ENCODE results near the gene EPHB2. TPM values are rescaled to one million over a fixed set of nuclear protein-coding genes. Genes with fewer than 3 reads are reported as not detected.

The EPHB2 gene
- total and polyA plus RNA-seq, 2 of the 4 experiments (the other 2 are of a cell fraction): 52.3 to 58.8 TPM

DNA sequence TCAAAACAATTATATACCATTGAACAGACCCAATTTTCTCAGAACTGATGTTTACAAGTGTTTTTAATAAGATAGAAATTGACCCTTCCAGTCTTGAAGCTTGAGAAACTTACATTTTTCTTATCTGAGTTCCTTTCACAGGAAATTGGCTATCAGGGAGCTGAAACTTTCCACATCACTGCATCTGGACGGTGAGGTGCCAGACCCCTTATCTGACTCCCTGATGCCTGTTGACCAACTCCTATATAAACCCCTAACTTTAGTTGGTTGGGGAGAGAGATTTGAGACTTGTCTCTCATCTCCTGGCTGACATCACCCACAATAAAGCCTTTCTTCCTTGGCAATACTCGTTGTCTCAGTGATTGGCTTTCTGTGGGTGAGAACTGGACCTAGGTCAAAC is 230.6 kb downstream of the EPHB2 start:
- Histone ChIP-seq H2AFZ (replicated peaks; ENCODE audit: low read length, poor library complexity) (no peak overlapping the region), H4K8ac (ENCODE audit: low read depth in 2 of 2, low read length in 2 of 2) (no peak overlapping the region), H3K27me3 (ENCODE audit: control insufficient read depth, insufficient read depth, low read length) (peaks cover 38% of the 10 kb centered on the region), H3K4me3 (ENCODE audit: insufficient read depth, low read depth, low read length) (no peak overlapping the region), H4K20me1 (ENCODE audit: insufficient read depth, low read length) (no peaks in the 10 kb centered on the region), H2AK9ac (replicated peaks; ENCODE audit: low read depth, low read length, poor library complexity) (no peak overlapping the region), H3K9me1 (ENCODE audit: insufficient read depth, low read length) (no peaks in the 10 kb centered on the region), H4K5ac (ENCODE audit: low read depth, low read length) (no peak overlapping the region), H3K14ac (replicated peaks; ENCODE audit: low read depth, low read length) (no peak overlapping the region), H2BK20ac (ENCODE audit: low read depth, low read length) (no peak overlapping the region), H3K4me1 (ENCODE audit: control insufficient read depth, insufficient read depth, low read length) (no peaks in the 10 kb centered on the region), H3K4me2 (ENCODE audit: low read depth, low read length) (no peak overlapping the region), H3K36me3 (ENCODE audit: control insufficient read depth, insufficient read depth, low read length) (no peaks in the 10 kb centered on the region), H3K9me3 (ENCODE audit: control insufficient read depth, insufficient read depth, low read length) (peaks cover 7% of the 10 kb centered on the region), H2AK5ac (ENCODE audit: low read depth, low read length) (no peak overlapping the region), H3K79me1 (ENCODE audit: low read depth in 1 of 2, low read length in 2 of 2) (no peaks in the 10 kb centered on the region), H2BK5ac (ENCODE audit: low read depth, low read length, poor library complexity, severe bottlenecking) (no peak overlapping the region), H3K27ac (ENCODE audit: insufficient read depth, low read length) (no peak overlapping the region), H3K9ac (ENCODE audit: low read depth, low read length) (no peak overlapping the region), H2BK15ac (ENCODE audit: low read depth, low read length) (no peak overlapping the region), H2BK120ac (ENCODE audit: low read depth, low read length) (no peak overlapping the region), H3K4ac (ENCODE audit: low read depth, low read length) (no peak overlapping the region), H4K91ac (ENCODE audit: insufficient read depth, low read depth, low read length) (no peak overlapping the region), H3K18ac (ENCODE audit: low read depth, low read length) (no peak overlapping the region), H3K56ac (ENCODE audit: extremely low read depth, insufficient read depth, low read length) (no peak overlapping the region), H3K23ac (ENCODE audit: low read depth, low read length) (no peak overlapping the region)
- dilution Hi-C loops (cut with HindIII; ENCODE audit: low sequenced_read_pairs, unreplicated experiment): no loop called here
- ChIA-PET CTCF (no interaction called here), POLR2A (ENCODE audit: unreplicated experiment) (no interaction called here)
- in situ Hi-C loops (cut with MboI; ENCODE audit: low sequenced_read_pairs): loop anchor here (25.0 kb wide), 1 partner anchor 504 kb away; no protein-coding TSS in a partner anchor
- intact Hi-C loops (cut with micrococcal nuclease): no loop called here
- no CpG with 5 or more reads among the region's 2 CpGs for WGBS, 2 experiments (ENCODE audit: extremely low coverage in 2 of 2, insufficient read length in 1 of 2)
- BruUV-seq (replicated peaks): no TSS peak
- TF ChIP-seq RCOR1 (IDR thresholded peaks at IDR 0.05; ENCODE audit: insufficient replicate concordance, low read length) (no peak), CEBPB (IDR thresholded peaks at IDR 0.05; ENCODE audit: low read depth, low read length) (no peak), RAD21 (IDR thresholded peaks at IDR 0.05; ENCODE audit: low read length) (no peak), MAZ (IDR thresholded peaks at IDR 0.05; ENCODE audit: borderline replicate concordance, low read depth, low read length) (no peak), CHD1 (IDR thresholded peaks at IDR 0.05; ENCODE audit: low read depth, low read length) (no peak), FOS (IDR thresholded peaks at IDR 0.05; ENCODE audit: low read depth, low read length) (no peak)
- TF ChIP-seq, protein P1, sequence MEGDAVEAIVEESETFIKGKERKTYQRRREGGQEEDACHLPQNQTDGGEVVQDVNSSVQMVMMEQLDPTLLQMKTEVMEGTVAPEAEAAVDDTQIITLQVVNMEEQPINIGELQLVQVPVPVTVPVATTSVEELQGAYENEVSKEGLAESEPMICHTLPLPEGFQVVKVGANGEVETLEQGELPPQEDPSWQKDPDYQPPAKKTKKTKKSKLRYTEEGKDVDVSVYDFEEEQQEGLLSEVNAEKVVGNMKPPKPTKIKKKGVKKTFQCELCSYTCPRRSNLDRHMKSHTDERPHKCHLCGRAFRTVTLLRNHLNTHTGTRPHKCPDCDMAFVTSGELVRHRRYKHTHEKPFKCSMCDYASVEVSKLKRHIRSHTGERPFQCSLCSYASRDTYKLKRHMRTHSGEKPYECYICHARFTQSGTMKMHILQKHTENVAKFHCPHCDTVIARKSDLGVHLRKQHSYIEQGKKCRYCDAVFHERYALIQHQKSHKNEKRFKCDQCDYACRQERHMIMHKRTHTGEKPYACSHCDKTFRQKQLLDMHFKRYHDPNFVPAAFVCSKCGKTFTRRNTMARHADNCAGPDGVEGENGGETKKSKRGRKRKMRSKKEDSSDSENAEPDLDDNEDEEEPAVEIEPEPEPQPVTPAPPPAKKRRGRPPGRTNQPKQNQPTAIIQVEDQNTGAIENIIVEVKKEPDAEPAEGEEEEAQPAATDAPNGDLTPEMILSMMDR (conservative IDR thresholded peaks at IDR 0.05; ENCODE audit: low read depth, low read length): no peak
- DNase-seq: no peak
- ATAC-seq (ENCODE audit: low read depth): no peak

Data from IMR-90 (cell line).